ENCODE data around the gene SLC1A1.

DNA sequence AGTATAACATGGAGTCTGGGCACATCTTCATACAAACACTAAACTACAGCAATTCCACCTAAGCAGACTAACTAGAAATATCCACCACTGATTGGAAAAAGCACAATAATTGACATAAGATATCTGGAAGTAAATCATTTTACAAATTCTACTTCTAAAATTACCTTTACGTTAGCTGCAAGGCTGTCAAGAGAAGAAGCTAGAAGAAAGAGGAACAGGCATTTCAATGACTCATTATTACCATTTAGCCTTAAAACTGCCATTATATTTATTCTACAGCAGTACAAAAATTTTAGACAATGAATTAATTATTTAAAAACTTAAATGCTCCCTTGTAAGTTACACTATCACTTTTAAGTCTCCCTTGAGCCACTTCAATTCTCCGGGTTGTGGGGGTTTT is 128.4 kb downstream of the SLC1A1 start:
- TF ChIP-seq, protein P1, sequence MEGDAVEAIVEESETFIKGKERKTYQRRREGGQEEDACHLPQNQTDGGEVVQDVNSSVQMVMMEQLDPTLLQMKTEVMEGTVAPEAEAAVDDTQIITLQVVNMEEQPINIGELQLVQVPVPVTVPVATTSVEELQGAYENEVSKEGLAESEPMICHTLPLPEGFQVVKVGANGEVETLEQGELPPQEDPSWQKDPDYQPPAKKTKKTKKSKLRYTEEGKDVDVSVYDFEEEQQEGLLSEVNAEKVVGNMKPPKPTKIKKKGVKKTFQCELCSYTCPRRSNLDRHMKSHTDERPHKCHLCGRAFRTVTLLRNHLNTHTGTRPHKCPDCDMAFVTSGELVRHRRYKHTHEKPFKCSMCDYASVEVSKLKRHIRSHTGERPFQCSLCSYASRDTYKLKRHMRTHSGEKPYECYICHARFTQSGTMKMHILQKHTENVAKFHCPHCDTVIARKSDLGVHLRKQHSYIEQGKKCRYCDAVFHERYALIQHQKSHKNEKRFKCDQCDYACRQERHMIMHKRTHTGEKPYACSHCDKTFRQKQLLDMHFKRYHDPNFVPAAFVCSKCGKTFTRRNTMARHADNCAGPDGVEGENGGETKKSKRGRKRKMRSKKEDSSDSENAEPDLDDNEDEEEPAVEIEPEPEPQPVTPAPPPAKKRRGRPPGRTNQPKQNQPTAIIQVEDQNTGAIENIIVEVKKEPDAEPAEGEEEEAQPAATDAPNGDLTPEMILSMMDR (IDR thresholded peaks at IDR 0.05): no peak
- TF ChIP-seq POLR2A (IDR thresholded peaks at IDR 0.05) (no peak), POLR2AphosphoS5 (IDR thresholded peaks at IDR 0.05) (no peak)

Measured in breast epithelium (tissue), 3 donors.